WERI-Rb-1 (cell line): ENCODE measurements around the gene KCTD20.
"Not testable (repeated sequence)": the region's sequence is repeated elsewhere in the genome, so short reads cannot be mapped to it uniquely, and the experiment has no call there.

Experiments used
- DNase-seq: peaks from one replicate; pipeline ENCODE4 v3.0.0-alpha.2; 2020
- H3K27ac ChIP-seq: fragments of 250-450 bp; sonication (Bioruptor Pico); 2 replicates; pipeline ENCODE4 v1.5.1; 2020; ENCODE audit warnings: mild to moderate bottlenecking, moderate library complexity
- H3K27me3 ChIP-seq: fragments of 250-450 bp; sonication (Bioruptor Pico); 2 replicates; pipeline ENCODE4 v1.5.1; 2021; ENCODE audit warnings: mild to moderate bottlenecking, low read depth, moderate library complexity; ENCODE audit not compliant: insufficient read depth, severe bottlenecking
- H3K36me3 ChIP-seq: fragments of 250-450 bp; sonication (Bioruptor Pico); 2 replicates; pipeline ENCODE4 v1.5.1; 2020; ENCODE audit warnings: mild to moderate bottlenecking, moderate library complexity
- H3K4me3 ChIP-seq: 2 replicates; pipeline ENCODE4 v1.5.1; 2011; ENCODE audit warnings: low read depth, mild to moderate bottlenecking, control low read depth, low read length
- H3K9me3 ChIP-seq: fragments of 250-450 bp; sonication (Bioruptor Pico); 2 replicates; pipeline ENCODE4 v1.5.1; 2021; ENCODE audit warnings: mild to moderate bottlenecking, moderate library complexity; ENCODE audit not compliant: severe bottlenecking
- CTCF ChIP-seq: IDR thresholded peaks from 2 replicates; pipeline ENCODE4 v1.5.1; 2011; ENCODE audit warnings: low read depth, mild to moderate bottlenecking, control low read depth, inconsistent platforms, low read length

KCTD20 gene

GRCh38 chr6:36442103-36442670 lies 613 bp upstream of the KCTD20 start:
- peak overlapping the region; percentile 87 for H3K4me3 ChIP-seq
- peaks cover 4% of the 10 kb centered on the region for H3K36me3 ChIP-seq
- no peaks in the 10 kb centered on the region for H3K9me3 ChIP-seq
- peak overlapping the region; percentile 87 for H3K27ac ChIP-seq
- no peak for TF ChIP-seq CTCF
- H3K27me3 ChIP-seq, result no peaks in the 10 kb centered on the region
- no peak for DNase-seq

- peak; percentile 60 for DNase-seq
- TF ChIP-seq CTCF, result peak; percentile 56
- H3K4me3 ChIP-seq, result peak overlapping the region; percentile 87
- H3K9me3 ChIP-seq, result peaks cover 3% of the 10 kb centered on the region
- H3K27ac ChIP-seq, result peak overlapping the region; percentile 87
- no peaks in the 10 kb centered on the region for H3K27me3 ChIP-seq
- peaks cover 11% of the 10 kb centered on the region for H3K36me3 ChIP-seq
Observed at GRCh38 chr6:36443471-36444428, 950 bp downstream of the KCTD20 start.

GRCh38 chr6:36444470-36444869 lies 1.7 kb downstream of the KCTD20 start:
- Histone ChIP-seq H3K9me3 (peaks cover 8% of the 10 kb centered on the region), H3K36me3 (peaks cover 19% of the 10 kb centered on the region), H3K4me3 (peak overlapping the region; percentile 87), H3K27me3 (no peaks in the 10 kb centered on the region), H3K27ac (no peak overlapping the region)
- TF ChIP-seq CTCF, result no peak
- peak; percentile 66 for DNase-seq

- Histone ChIP-seq H3K36me3 (peaks cover 21% of the 10 kb centered on the region), H3K27ac (no peak overlapping the region), H3K4me3 (no peak overlapping the region), H3K9me3 (peaks cover 9% of the 10 kb centered on the region), H3K27me3 (no peaks in the 10 kb centered on the region)
- DNase-seq, result no peak
- no peak for TF ChIP-seq CTCF
Observed at GRCh38 chr6:36445621-36446020, 2.8 kb downstream of the KCTD20 start.

GRCh38 chr6:36449173-36449572 lies 6.4 kb downstream of the KCTD20 start:
- not testable (repeated sequence) for H3K4me3 ChIP-seq, H3K27me3 ChIP-seq, H3K9me3 ChIP-seq, H3K27ac ChIP-seq, DNase-seq
- H3K36me3 ChIP-seq, result peaks cover 36% of the 10 kb centered on the region

- peaks cover 32% of the 10 kb centered on the region for H3K36me3 ChIP-seq
- not testable (repeated sequence) for DNase-seq, H3K27me3 ChIP-seq, H3K4me3 ChIP-seq, H3K9me3 ChIP-seq, H3K27ac ChIP-seq
Observed at GRCh38 chr6:36452897-36453296, 10.1 kb downstream of the KCTD20 start.
